Midbrain (tissue), 1 donor: ENCODE results near the gene TXNRD1.
"Not testable (repeated sequence)": the region's sequence is repeated elsewhere in the genome, so short reads cannot be mapped to it uniquely, and the experiment has no call there.

Source experiments
- DNase-seq: peaks from one replicate; lab custom pipeline; 2025; lab: John Stamatoyannopoulos, UW

TXNRD1 gene

GRCh38 chr12:104304261-104305009 lies 88.9 kb downstream of the TXNRD1 start:
- no peak for DNase-seq

- DNase-seq, result no peak
Observed at GRCh38 chr12:104305349-104305748, 89.8 kb downstream of the TXNRD1 start.

GRCh38 chr12:104306376-104306775 lies 90.8 kb downstream of the TXNRD1 start:
- no peak for DNase-seq

DNA sequence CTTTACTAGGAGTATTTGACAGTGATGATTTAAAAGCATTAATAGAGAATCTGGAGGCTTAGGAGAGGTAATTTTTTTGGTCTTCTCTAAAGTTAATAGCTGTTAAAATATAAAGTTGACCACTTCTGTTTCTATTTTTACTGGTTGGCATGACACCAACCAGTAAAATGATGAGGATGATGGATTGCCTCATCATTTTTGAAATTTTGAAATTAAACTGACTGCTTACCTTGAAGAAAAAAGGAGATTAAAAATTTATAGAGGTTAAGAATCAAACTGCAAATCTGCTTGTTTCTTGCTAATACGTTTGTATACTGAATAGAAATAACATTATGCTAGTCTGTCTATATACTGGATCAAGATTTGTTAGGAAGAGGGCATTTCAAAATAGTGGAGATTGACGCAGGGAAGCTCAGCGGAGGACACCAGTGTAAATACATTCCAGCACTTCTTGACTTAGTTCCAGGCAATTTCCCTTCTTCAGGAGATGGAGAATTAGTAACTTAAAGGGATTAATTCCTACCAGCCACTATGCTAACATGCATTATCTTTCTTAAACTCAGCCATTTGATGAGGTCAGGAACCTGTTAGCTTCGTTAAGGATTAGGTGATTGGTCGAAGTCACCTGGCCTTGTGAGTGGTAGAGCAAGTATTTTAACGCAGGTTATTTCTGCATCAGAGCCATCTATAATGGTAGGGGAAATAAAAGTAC lies 91.5 kb downstream of the TXNRD1 start:
- DNase-seq, result no peak

- DNase-seq, result no peak
Observed at GRCh38 chr12:104307655-104308000, 92.0 kb downstream of the TXNRD1 start.

DNA sequence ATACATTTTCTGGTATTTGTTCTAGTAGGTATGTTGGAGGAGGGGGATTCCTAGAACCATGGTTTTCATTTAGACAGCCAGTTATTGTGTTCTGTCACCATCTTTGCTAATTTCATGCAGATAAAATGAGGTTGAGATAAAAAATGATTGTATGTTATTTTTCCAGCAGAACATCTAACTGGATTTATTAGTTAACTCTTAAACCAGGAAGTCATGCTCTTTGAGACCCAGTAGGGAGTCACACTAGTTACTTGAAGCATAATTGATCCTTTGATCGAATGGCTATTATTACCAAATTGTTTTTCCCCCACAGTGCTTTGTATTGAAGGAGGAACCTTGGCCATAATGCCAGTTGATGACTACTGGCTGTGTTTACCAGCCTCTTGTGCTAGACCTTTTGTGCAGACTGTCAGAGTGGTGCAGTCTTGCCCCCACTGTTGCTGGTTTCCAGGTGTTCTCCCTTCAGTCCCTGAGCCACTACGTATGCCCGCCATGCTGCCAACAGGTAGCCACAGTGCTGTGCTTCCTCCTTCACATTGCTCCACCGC lies 93.9 kb downstream of the TXNRD1 start:
- no peak for DNase-seq

GRCh38 chr12:104310751-104311633 lies 95.4 kb downstream of the TXNRD1 start:
- DNase-seq, result no peak

- no peak for DNase-seq
Observed at GRCh38 chr12:104312202-104312601, 96.6 kb downstream of the TXNRD1 start.

DNA sequence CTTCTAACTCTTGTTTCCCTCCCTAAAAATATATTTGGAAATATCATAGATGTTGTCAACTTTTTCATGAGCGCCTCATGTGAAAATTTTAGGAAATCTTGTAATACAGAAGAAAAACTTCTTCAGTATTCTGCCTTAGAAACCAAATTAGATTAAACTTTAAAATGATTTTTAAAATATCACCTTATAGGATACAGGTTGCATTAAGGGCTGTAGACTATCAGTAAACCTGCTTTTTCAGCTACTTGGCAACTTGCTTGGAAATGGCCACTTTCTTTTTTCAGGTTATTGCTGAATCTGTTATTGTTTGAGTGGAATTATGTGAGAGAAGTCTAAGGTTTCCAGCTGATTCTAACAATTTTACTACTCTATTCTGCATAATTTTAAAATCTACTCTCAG lies 97.1 kb downstream of the TXNRD1 start:
- no peak for DNase-seq

- no peak for DNase-seq
Observed at GRCh38 chr12:104313568-104314241, 98.1 kb downstream of the TXNRD1 start.

GRCh38 chr12:104314242-104314614 lies 98.6 kb downstream of the TXNRD1 start:
- no peak for DNase-seq

DNA sequence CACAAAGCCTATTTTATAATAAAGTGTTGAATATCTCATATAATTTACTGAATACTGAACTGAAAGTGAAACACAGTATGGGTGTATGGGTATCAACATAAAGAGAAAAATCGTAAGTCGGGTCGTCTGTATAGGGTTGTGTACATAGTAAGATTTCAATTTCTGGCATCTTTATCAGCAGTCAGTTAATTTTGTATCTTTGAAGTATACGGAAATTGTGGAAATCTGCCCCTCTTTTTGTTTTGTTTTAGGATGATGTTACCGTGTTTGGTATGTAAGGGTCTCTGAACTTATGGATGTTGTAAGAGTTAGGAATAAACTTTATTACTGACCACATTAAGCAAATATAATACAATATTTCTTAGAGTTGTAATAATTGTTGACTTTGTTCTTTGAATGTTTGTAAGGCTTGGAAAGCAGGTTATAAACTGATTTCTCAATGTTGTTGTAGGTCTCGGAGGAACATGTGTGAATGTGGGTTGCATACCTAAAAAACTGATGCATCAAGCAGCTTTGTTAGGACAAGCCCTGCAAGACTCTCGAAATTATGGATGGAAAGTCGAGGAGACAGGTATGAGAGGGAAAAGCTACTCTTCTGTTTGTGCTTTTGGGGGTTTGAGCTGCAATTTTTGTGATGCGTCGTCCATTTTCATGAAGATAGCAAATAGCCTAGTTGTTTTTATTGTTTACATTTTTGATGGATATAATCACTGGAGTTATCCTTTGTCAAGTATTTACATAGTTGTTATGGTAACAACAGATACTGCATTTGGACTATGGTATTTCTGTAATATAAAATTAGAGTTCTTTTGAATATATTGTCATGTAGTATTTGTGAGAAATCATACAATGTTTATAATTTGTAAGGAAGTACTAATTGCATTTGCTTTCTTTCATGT lies 100.0 kb downstream of the TXNRD1 start:
- no peak for DNase-seq

DNA sequence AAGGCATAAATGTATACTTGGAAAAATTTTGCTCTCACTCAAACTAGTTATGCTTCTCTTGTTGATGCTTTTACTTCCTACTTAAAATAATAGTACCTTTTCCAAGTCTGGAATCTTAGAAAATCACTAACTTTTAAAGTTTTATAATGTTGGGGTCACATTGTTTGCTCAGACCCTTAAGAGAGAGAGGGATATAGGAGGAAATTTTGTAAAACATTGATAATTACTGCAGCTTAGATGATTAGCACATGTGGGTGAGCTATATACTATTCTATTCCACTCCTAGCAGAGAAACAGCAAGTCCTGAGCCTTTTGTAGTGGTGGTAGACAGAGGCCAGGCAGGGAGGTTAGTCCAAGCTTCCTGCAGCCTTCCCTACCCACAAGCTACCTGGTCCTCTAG lies 101.4 kb downstream of the TXNRD1 start:
- no peak for DNase-seq

GRCh38 chr12:104317538-104318210 lies 102.1 kb downstream of the TXNRD1 start:
- no peak for DNase-seq

GRCh38 chr12:104319028-104319427 lies 103.4 kb downstream of the TXNRD1 start:
- no peak for DNase-seq

DNA sequence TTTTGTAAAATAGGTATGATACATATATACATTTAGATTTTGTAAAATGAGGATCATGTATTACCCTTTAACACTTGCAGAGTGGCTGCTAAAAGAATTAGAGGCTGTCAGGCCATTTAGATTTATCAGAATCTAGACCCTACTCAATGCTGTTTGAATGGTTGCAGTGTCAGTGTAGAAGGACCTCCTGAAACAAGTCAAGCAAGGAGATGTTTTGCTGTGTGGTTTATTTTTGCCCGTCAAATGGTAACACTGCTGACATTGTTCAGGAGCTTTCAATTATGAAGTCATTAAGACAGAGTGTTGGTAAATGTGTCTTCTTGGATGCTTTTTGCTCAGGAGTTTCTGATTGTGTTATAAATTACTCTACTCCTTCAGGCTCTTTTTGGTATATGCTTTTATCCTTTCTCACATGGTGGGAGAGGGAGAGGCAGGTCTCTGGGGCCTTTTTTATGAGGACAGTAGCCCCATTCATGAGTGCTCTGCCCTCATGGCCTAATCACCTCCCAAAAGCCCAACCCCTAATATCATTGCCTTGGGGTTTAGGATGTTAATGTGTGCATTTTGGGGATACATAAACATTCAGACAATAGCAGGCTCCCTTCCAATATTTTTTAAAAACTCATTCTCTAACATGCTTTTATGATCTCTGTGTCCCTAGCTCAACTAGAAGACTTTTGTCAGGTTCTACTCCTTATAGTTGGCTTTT lies 104.5 kb downstream of the TXNRD1 start:
- DNase-seq, result no peak

GRCh38 chr12:104320627-104321024 lies 105.0 kb downstream of the TXNRD1 start:
- DNase-seq, result no peak

- DNase-seq, result no peak
Observed at GRCh38 chr12:104321949-104322348, 106.4 kb downstream of the TXNRD1 start.

- DNase-seq, result not testable (repeated sequence)
Observed at GRCh38 chr12:104322533-104322932, 107.0 kb downstream of the TXNRD1 start.

DNA sequence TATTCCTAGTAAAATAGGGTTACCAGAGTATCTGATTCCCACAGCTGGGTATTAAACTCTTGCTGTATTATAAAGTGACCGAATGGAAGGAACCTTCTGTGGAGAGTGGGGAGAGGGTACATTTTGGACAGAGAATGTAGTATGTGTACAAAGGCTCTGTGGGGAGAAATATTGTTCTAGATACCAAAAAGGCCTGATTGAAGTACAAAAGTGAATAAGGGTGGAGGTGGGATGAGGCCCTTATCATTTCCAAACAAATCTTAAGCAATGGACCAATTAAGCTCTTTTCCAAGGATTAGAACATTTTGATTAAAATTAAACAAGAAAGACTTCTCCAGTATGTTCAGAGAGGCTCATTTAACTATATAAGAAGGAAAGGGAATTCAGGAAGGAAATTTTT lies 108.3 kb downstream of the TXNRD1 start:
- no peak for DNase-seq
